HFF-Myc (cell line): ENCODE data around the gene DYNLT3.

Experiments used
- DNase-seq: peaks from one replicate; pipeline ENCODE4 v3.0.0-alpha.2; 2011; ENCODE audit warnings: low read depth; ENCODE audit errors: extremely low read depth
- H3K4me3 ChIP-seq: replicated peaks from 2 replicates; pipeline ENCODE4 v1.5.1; 2011; ENCODE audit warnings: low read depth, mild to moderate bottlenecking, control low read depth, low read length
- TF ChIP-seq, protein P1 (sequence below): IDR thresholded peaks from 2 replicates; pipeline ENCODE4 v1.5.1; 2012; ENCODE audit warnings: mild to moderate bottlenecking, low read depth, low read length, control low read depth; ENCODE audit errors: missing control alignments

DYNLT3 gene

GRCh38 chrX:37799936-37800335 lies 47.4 kb downstream of the DYNLT3 start:
- no peak overlapping the region for H3K4me3 ChIP-seq
- TF ChIP-seq, protein P1, sequence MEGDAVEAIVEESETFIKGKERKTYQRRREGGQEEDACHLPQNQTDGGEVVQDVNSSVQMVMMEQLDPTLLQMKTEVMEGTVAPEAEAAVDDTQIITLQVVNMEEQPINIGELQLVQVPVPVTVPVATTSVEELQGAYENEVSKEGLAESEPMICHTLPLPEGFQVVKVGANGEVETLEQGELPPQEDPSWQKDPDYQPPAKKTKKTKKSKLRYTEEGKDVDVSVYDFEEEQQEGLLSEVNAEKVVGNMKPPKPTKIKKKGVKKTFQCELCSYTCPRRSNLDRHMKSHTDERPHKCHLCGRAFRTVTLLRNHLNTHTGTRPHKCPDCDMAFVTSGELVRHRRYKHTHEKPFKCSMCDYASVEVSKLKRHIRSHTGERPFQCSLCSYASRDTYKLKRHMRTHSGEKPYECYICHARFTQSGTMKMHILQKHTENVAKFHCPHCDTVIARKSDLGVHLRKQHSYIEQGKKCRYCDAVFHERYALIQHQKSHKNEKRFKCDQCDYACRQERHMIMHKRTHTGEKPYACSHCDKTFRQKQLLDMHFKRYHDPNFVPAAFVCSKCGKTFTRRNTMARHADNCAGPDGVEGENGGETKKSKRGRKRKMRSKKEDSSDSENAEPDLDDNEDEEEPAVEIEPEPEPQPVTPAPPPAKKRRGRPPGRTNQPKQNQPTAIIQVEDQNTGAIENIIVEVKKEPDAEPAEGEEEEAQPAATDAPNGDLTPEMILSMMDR = no peak
- no peak for DNase-seq

GRCh38 chrX:37796805-37797204 lies 50.6 kb downstream of the DYNLT3 start:
- TF ChIP-seq, protein P1 = no peak
- no peak for DNase-seq
- H3K4me3 ChIP-seq = no peak overlapping the region

DNA sequence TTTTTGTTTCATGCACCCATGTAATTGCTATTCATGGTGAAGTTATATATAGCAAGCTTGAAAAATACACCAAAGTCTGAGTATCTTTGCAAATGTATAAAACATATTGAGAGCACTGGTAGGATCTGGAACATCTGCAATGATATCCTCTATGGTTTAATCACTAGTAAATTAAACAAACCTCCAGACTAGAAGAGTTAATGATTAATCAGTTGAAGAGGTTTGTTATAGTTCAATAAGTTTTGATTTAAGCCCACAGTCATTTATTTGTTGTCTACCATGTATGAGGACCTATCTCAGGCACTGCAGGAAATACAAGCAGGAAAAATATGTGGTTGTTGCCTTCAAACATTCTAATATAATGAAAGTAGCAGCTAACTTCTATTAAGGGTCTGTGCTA lies 51.1 kb downstream of the DYNLT3 start:
- TF ChIP-seq, protein P1 = no peak
- H3K4me3 ChIP-seq = no peak overlapping the region
- no peak for DNase-seq
